OCI-LY3 (cell line): ENCODE results near the gene RHCG.

Experiments
- CTCF ChIP-seq: fragments of 200-600, 300-600 bp; sonication (generic); IDR thresholded peaks from 2 replicates; pipeline ENCODE4 v1.5.1; 2014; ENCODE audit warnings: antibody characterized with exemption, low read length, low read depth
- EZH2phosphoT487 ChIP-seq: fragments of 200-600 bp; shearing (Covaris generic); IDR thresholded peaks from 2 replicates; pipeline ENCODE4 v1.6.1; 2018; ENCODE audit warnings: antibody characterized with exemption, mixed run types, low read depth

GRCh38 chr15:89475661-89476060 lies 20.7 kb downstream of the RHCG start:
- TF ChIP-seq CTCF: no peak
- no peak for TF ChIP-seq EZH2phosphoT487
